GM23338 (cell line): Measurements from ENCODE around the gene SLC24A4. TPM values are rescaled to one million over a fixed set of nuclear protein-coding genes. Genes with fewer than 3 reads are reported as not detected.

Source experiments
- ATAC-seq: fragments of 200-7000 bp; cut with Tn5 transposase; 3 replicates; pipeline ENCODE4 v1.9.1; 2020
- DNase-seq: peaks from one replicate; pipeline ENCODE4 v3.0.0-alpha.2; 2015; ENCODE audit warnings: low spot score
- H2AFZ ChIP-seq: fragments of 200-600 bp; sonication (generic); 2 replicates; pipeline ENCODE4 v1.8.0; 2016; ENCODE audit warnings: antibody characterized with exemption, mild to moderate bottlenecking, moderate library complexity
- H3F3A ChIP-seq: fragments of 200-600 bp; sonication (generic); replicated peaks from 2 replicates; pipeline ENCODE4 v1.8.0; 2017; ENCODE audit warnings: antibody characterized with exemption, mixed run types, low read depth
- H3K27ac ChIP-seq: fragments of 200-600 bp; sonication (generic); 2 replicates; pipeline ENCODE4 v1.6.1; 2016; ENCODE audit warnings: low read depth
- H3K27me3 ChIP-seq: fragments of 200-600 bp; sonication (generic); 2 replicates; pipeline ENCODE4 v1.8.0; 2016; ENCODE audit warnings: mild to moderate bottlenecking, mixed run types, moderate library complexity; ENCODE audit not compliant: insufficient read depth
- H3K36me3 ChIP-seq: fragments of 200-600 bp; sonication (generic); 2 replicates; pipeline ENCODE4 v1.8.0; 2016; ENCODE audit warnings: mild to moderate bottlenecking; ENCODE audit not compliant: insufficient read depth
- H3K4me1 ChIP-seq: fragments of 200-600 bp; sonication (generic); 2 replicates; pipeline ENCODE4 v1.8.0; 2016; ENCODE audit warnings: mild to moderate bottlenecking, moderate library complexity; ENCODE audit not compliant: insufficient read depth
- H3K4me2 ChIP-seq: fragments of 200-600 bp; sonication (generic); 2 replicates; pipeline ENCODE4 v1.7.1; 2017; ENCODE audit warnings: mixed run types
- H3K4me3 ChIP-seq: fragments of 200-600 bp; sonication (generic); 2 replicates; pipeline ENCODE4 v1.6.1; 2016; ENCODE audit warnings: mixed run types
- H3K79me2 ChIP-seq: fragments of 200-600 bp; sonication (generic); replicated peaks from 2 replicates; pipeline ENCODE4 v1.8.0; 2017; ENCODE audit warnings: mild to moderate bottlenecking; ENCODE audit not compliant: insufficient read depth
- H3K9me2 ChIP-seq: fragments of 200-600 bp; sonication (generic); 2 replicates; pipeline ENCODE4 v1.8.0; 2017; ENCODE audit not compliant: insufficient read depth
- H4K20me1 ChIP-seq: fragments of 200-600 bp; sonication (generic); replicated peaks from 2 replicates; pipeline ENCODE4 v1.8.0; 2017; ENCODE audit warnings: mild to moderate bottlenecking; ENCODE audit not compliant: insufficient read depth
- H3K27ac Mint-ChIP-seq: 2 replicates; pipeline ENCODE4 v1.8.0; 2020; ENCODE audit warnings: inconsistent platforms, mild to moderate bottlenecking, moderate library complexity, mixed read lengths
- H3K27me3 Mint-ChIP-seq: 3 replicates; pipeline ENCODE4 v1.8.0; 2022; ENCODE audit warnings: low read depth, mild to moderate bottlenecking, moderate library complexity, mixed read lengths, inconsistent platforms; ENCODE audit not compliant: insufficient read depth, poor library complexity
- H3K36me3 Mint-ChIP-seq: 3 replicates; pipeline ENCODE4 v1.8.0; 2021; ENCODE audit warnings: low read depth, mild to moderate bottlenecking, inconsistent platforms, moderate library complexity, mixed read lengths
- H3K4me1 Mint-ChIP-seq: 3 replicates; pipeline ENCODE4 v1.8.0; 2020; ENCODE audit warnings: mild to moderate bottlenecking, inconsistent platforms, mixed read lengths
- H3K4me3 Mint-ChIP-seq: 3 replicates; pipeline ENCODE4 v1.8.0; 2021; ENCODE audit warnings: moderate library complexity, mild to moderate bottlenecking, inconsistent platforms, mixed read lengths
- H3K9me3 Mint-ChIP-seq: 3 replicates; pipeline ENCODE4 v1.8.0; 2020; ENCODE audit warnings: moderate library complexity, mild to moderate bottlenecking, inconsistent platforms, mixed read lengths
- CREB1 ChIP-seq: fragments of 250-450 bp; sonication (Bioruptor Pico); IDR thresholded peaks from 2 replicates; pipeline ENCODE4 v1.5.0; 2020; ENCODE audit warnings: low read depth, mild to moderate bottlenecking, moderate library complexity
- CTCF ChIP-seq, 2 experiments: fragments of 200-600 bp in 1 of 2; sonication (generic) in 1 of 2; conservative IDR thresholded peaks; 2 replicates each; pipeline versions ENCODE4 v1.5.1 to v1.6.1; 2016 to 2017; ENCODE audit warnings: antibody characterized with exemption in 2 of 2, low read depth in 2 of 2, mild to moderate bottlenecking in 2 of 2, moderate library complexity in 1 of 2
- ETS1 ChIP-seq: IDR thresholded peaks from 2 replicates; pipeline ENCODE4 v1.6.1; 2016; ENCODE audit warnings: antibody characterized with exemption
- EZH2 ChIP-seq: fragments of 200-600 bp; sonication (generic); IDR thresholded peaks from one replicate; pipeline ENCODE4 v1.8.0; 2017; ENCODE audit warnings: antibody characterized with exemption, mild to moderate bottlenecking, low read depth; ENCODE audit not compliant: unreplicated experiment
- EZH2phosphoT487 ChIP-seq: fragments of 200-600 bp; sonication (generic); IDR thresholded peaks from one replicate; pipeline ENCODE4 v1.8.1; 2018; ENCODE audit warnings: antibody characterized with exemption; ENCODE audit not compliant: unreplicated experiment
- JUNB ChIP-seq: IDR thresholded peaks from one replicate; pipeline ENCODE4 v1.6.1; 2016; ENCODE audit warnings: antibody characterized with exemption; ENCODE audit not compliant: unreplicated experiment
- NANOG ChIP-seq: IDR thresholded peaks from 2 replicates; pipeline ENCODE4 v1.6.1; 2016; ENCODE audit warnings: antibody characterized with exemption, borderline replicate concordance
- POLR2AphosphoS5 ChIP-seq: IDR thresholded peaks from 2 replicates; pipeline ENCODE4 v1.6.1; 2016; ENCODE audit warnings: antibody characterized with exemption, low read depth
- STAT1 ChIP-seq: IDR thresholded peaks from one replicate; pipeline ENCODE4 v1.6.1; 2016; ENCODE audit warnings: antibody characterized with exemption; ENCODE audit not compliant: unreplicated experiment
- ZNF114 ChIP-seq: fragments of 250-450 bp; sonication (Bioruptor Pico); IDR thresholded peaks from 2 replicates; pipeline ENCODE4 v1.5.0; 2020; ENCODE audit warnings: mild to moderate bottlenecking, moderate library complexity
- ZNF462 ChIP-seq: fragments of 250-450 bp; sonication (Bioruptor Pico); IDR thresholded peaks from 2 replicates; pipeline ENCODE4 v1.5.0; 2020; ENCODE audit warnings: mild to moderate bottlenecking, moderate library complexity
- polyA plus RNA-seq: library from polyadenylated mRNA; unstranded; fragments of >200 nt; fragmentation: Nextera tagmentation; extraction: Ambion mirVana; gene quantifications from 2 replicates; pipeline ENCODE4 v1.2.1, GENCODE V29; 2016
- total RNA-seq: library from RNA; depleted of rRNA; stranded (reverse); fragments of >200 nt; shearing (Covaris generic); gene quantifications from 2 replicates; pipeline ENCODE4 v1.2.3, GENCODE V29; 2014

SLC24A4 gene
- total and polyA plus RNA-seq, 2 experiments from 2014 or later, result 0.06 to 0.38 TPM

- peaks cover 6% of the 10 kb centered on the region for H3K9me3 Mint-ChIP-seq
- H3K27me3 Mint-ChIP-seq, result peaks cover 2% of the 10 kb centered on the region
- no peak overlapping the region for H3K27ac ChIP-seq
- no peak overlapping the region for H3K4me3 ChIP-seq
- no peaks in the 10 kb centered on the region for H3K36me3 ChIP-seq
- no peaks in the 10 kb centered on the region for H3K27me3 ChIP-seq
- no peak for ATAC-seq
- no peaks in the 10 kb centered on the region for H3F3A ChIP-seq
- DNase-seq, result no peak
- no peaks in the 10 kb centered on the region for H3K79me2 ChIP-seq
- no peaks in the 10 kb centered on the region; the same call in 2 of the 3 replicates for H3K36me3 Mint-ChIP-seq
- H3K4me1 ChIP-seq, result no peaks in the 10 kb centered on the region
- no peak overlapping the region for H2AFZ ChIP-seq
- H3K9me2 ChIP-seq, result no peaks in the 10 kb centered on the region
- no peaks in the 10 kb centered on the region for H4K20me1 ChIP-seq
- H3K4me1 Mint-ChIP-seq, result no peaks in the 10 kb centered on the region
- TF ChIP-seq POLR2AphosphoS5 (no peak), ZNF114 (CRISPR knock-in tag) (no peak), NANOG (no peak), STAT1 (no peak), EZH2phosphoT487 (no peak), JUNB (no peak), EZH2 (no peak), ETS1 (no peak), ZNF462 (CRISPR knock-in tag) (no peak), CTCF (conservative IDR thresholded peaks at IDR 0.05; ENCODE audit: low read depth in 2 of 2) (no peak), CREB1 (CRISPR knock-in tag) (no peak)
- H3K4me3 Mint-ChIP-seq, result no peak overlapping the region
- no peak overlapping the region for H3K4me2 ChIP-seq
- no peak overlapping the region for H3K27ac Mint-ChIP-seq
Observed at GRCh38 chr14:92431199-92431725, 108.3 kb downstream of the SLC24A4 start.
